K562 (cell line): ENCODE results near the gene BMP10. TPM values are rescaled to one million over a fixed set of nuclear protein-coding genes. Genes with fewer than 3 reads are reported as not detected.

Experiments
- ARID3B ChIP-seq: fragments of 250-450 bp; sonication (Bioruptor Pico); IDR thresholded peaks from 2 replicates; pipeline ENCODE4 v1.4.0; 2020; ENCODE audit warnings: borderline replicate concordance
- CBFB ChIP-seq: sonication (generic); formaldehyde crosslinking; IDR thresholded peaks from 2 replicates; pipeline ENCODE4 v1.4.0; 2020; ENCODE audit warnings: mild to moderate bottlenecking, missing genetic modification reagents
- FIP1L1 ChIP-seq: fragments of 200-400 bp; formaldehyde crosslinking; IDR thresholded peaks from 2 replicates; pipeline ENCODE4 v1.6.1; 2018; ENCODE audit warnings: mild to moderate bottlenecking, low read depth, low read length; ENCODE audit not compliant: poor library complexity, severe bottlenecking
- FOS ChIP-seq: IDR thresholded peaks from 3 replicates; pipeline ENCODE4 v1.6.1; 2011; ENCODE audit not compliant: insufficient read length; ENCODE audit errors: extremely low read depth
- FOXA3 ChIP-seq, 2 experiments: fragments of 450-650 bp in 1 of 2; sonication (generic) in 1 of 2; formaldehyde crosslinking; IDR thresholded peaks in 1 of 2; conservative IDR thresholded peaks in 1 of 2; 2 replicates each; pipeline versions ENCODE4 v1.4.0 to v1.8.0; 2020 to 2022; ENCODE audit warnings: mild to moderate bottlenecking in 2 of 2, missing genetic modification reagents in 1 of 2
- FOXJ3 ChIP-seq: sonication (generic); formaldehyde crosslinking; IDR thresholded peaks from 2 replicates; pipeline ENCODE4 v1.4.0; 2020; ENCODE audit warnings: mild to moderate bottlenecking, missing genetic modification reagents
- FOXK2 ChIP-seq, 2 experiments: fragments of 450-650 bp; IDR thresholded peaks in 1 of 2; conservative IDR thresholded peaks in 1 of 2; 2 replicates each; pipeline ENCODE4 v1.6.1; 2016; ENCODE audit warnings: low read depth in 2 of 2, mild to moderate bottlenecking in 1 of 2
- HMG20B ChIP-seq: fragments of 250-450 bp; sonication (Bioruptor Pico); IDR thresholded peaks from 2 replicates; pipeline ENCODE4 v1.5.0; 2021; ENCODE audit warnings: mild to moderate bottlenecking
- MCM3 ChIP-seq: fragments of 450-650 bp; IDR thresholded peaks from 2 replicates; pipeline ENCODE4 v1.6.1; 2016
- MTA2 ChIP-seq: fragments of 450-650 bp; IDR thresholded peaks from 2 replicates; pipeline ENCODE4 v1.6.1; 2016; ENCODE audit warnings: low read depth
- NELFE ChIP-seq: IDR thresholded peaks from 2 replicates; pipeline ENCODE4 v1.6.1; 2011; ENCODE audit warnings: mild to moderate bottlenecking; ENCODE audit not compliant: insufficient read depth, insufficient read length
- NFATC3 ChIP-seq: fragments of 450-650 bp; IDR thresholded peaks from 2 replicates; pipeline ENCODE4 v1.6.1; 2017; ENCODE audit warnings: mild to moderate bottlenecking
- NRF1 ChIP-seq, 2 experiments: fragments of 450-650 bp; IDR thresholded peaks in 1 of 2; conservative IDR thresholded peaks in 1 of 2; 2 replicates each; pipeline ENCODE4 v1.6.1; 2014; ENCODE audit warnings: mild to moderate bottlenecking in 2 of 2
- OTX1 ChIP-seq: fragments of 450-650 bp; formaldehyde crosslinking; IDR thresholded peaks from 2 replicates; pipeline ENCODE4 v1.4.0; 2022; ENCODE audit warnings: mild to moderate bottlenecking
- RNF2 ChIP-seq: sonication (generic); IDR thresholded peaks from 2 replicates; pipeline ENCODE4 v1.6.1; 2016
- SP1 ChIP-seq: sonication (generic); formaldehyde crosslinking; IDR thresholded peaks from 2 replicates; pipeline ENCODE4 v1.8.1; 2022; ENCODE audit warnings: mild to moderate bottlenecking, missing genetic modification reagents
- U2AF2 ChIP-seq: fragments of 200-400 bp; formaldehyde crosslinking; optimal IDR thresholded peaks from 2 replicates; pipeline ENCODE3; 2017; ENCODE audit warnings: low read depth, mild to moderate bottlenecking, low read length
- WHSC1 ChIP-seq: IDR thresholded peaks from one replicate; pipeline ENCODE4 v1.6.1; 2012; ENCODE audit warnings: low read length, control low read depth, inconsistent platforms
- ZNF146 ChIP-seq: IDR thresholded peaks from one replicate; pipeline ENCODE4 v1.6.1; 2018; ENCODE audit warnings: missing compliant biosample characterization; ENCODE audit not compliant: unreplicated experiment
- ZNF165 ChIP-seq: fragments of 250-450 bp; sonication (Bioruptor Pico); IDR thresholded peaks from 2 replicates; pipeline ENCODE4 v1.4.0; 2020; ENCODE audit warnings: borderline replicate concordance
- ZNF232 ChIP-seq: sonication (generic); formaldehyde crosslinking; IDR thresholded peaks from 2 replicates; pipeline ENCODE4 v1.8.0; 2022; ENCODE audit warnings: mild to moderate bottlenecking, missing genetic modification reagents
- ZNF239 ChIP-seq: fragments of 250-450 bp; sonication (Bioruptor Pico); IDR thresholded peaks from 2 replicates; pipeline ENCODE4 v1.4.0; 2020; ENCODE audit warnings: mild to moderate bottlenecking
- ZNF431 ChIP-seq: sonication (generic); formaldehyde crosslinking; IDR thresholded peaks from 2 replicates; pipeline ENCODE4 v1.8.0; 2022; ENCODE audit warnings: mild to moderate bottlenecking, missing genetic modification reagents
- ZNF79 ChIP-seq: fragments of 250-450 bp; sonication (Bioruptor Pico); IDR thresholded peaks from 2 replicates; pipeline ENCODE4 v1.4.0; 2020; ENCODE audit warnings: low read depth, mild to moderate bottlenecking, moderate library complexity
- polyA plus RNA-seq, 8 experiments: library from polyadenylated mRNA; depleted of rRNA in 4 of 8; stranded (reverse) in 5 of 8; unstranded in 3 of 8; fragments of >200 nt; fragmentation: Nextera tagmentation in 2 of 8; fragmentation: Illumina TruSeq in 1 of 8; extraction: Ambion mirVana in 2 of 8; extraction: Trizol in 1 of 8; gene quantifications; 2 replicates each; pipeline versions ENCODE4 v1.2.1 to v1.2.3, GENCODE V29; 2011 to 2014; ENCODE audit warnings: inconsistent platforms in 1 of 8, missing spikeins in 1 of 8
- total RNA-seq, 7 experiments: library from RNA; depleted of rRNA in 6 of 7; stranded (reverse); fragments of >200 nt in 6 of 7; fragmentation: Illumina TruSeq in 2 of 7; extraction: Trizol in 2 of 7; gene quantifications; 2 replicates each; pipeline versions ENCODE4 v1.2.1 to v1.2.3, GENCODE V29; 2011 to 2021; ENCODE audit warnings: low replicate concordance in 1 of 7
- TF ChIP-seq, protein P1 (sequence below): sonication (generic); formaldehyde crosslinking; IDR thresholded peaks from 2 replicates; pipeline ENCODE4 v1.4.0; 2020; ENCODE audit warnings: mild to moderate bottlenecking, missing genetic modification reagents

Gene BMP10
- total and polyA plus RNA-seq, 9 of the 15 experiments (the other 6 are each of a cell fraction or from before 2014, with no cell fraction given), result 0.11 to 0.91 (median 0.43) TPM

- TF ChIP-seq, protein P1, sequence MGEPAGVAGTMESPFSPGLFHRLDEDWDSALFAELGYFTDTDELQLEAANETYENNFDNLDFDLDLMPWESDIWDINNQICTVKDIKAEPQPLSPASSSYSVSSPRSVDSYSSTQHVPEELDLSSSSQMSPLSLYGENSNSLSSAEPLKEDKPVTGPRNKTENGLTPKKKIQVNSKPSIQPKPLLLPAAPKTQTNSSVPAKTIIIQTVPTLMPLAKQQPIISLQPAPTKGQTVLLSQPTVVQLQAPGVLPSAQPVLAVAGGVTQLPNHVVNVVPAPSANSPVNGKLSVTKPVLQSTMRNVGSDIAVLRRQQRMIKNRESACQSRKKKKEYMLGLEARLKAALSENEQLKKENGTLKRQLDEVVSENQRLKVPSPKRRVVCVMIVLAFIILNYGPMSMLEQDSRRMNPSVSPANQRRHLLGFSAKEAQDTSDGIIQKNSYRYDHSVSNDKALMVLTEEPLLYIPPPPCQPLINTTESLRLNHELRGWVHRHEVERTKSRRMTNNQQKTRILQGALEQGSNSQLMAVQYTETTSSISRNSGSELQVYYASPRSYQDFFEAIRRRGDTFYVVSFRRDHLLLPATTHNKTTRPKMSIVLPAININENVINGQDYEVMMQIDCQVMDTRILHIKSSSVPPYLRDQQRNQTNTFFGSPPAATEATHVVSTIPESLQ (CRISPR knock-in tag), result no peak
- TF ChIP-seq FOXK2 (conservative IDR thresholded peaks at IDR 0.05 in 1 of 2, IDR thresholded peaks at IDR 0.05 in 1 of 2; ENCODE audit: low read depth in 2 of 2) (peak; percentile 63 to 73; a peak in 3 of 4 replicates), NELFE (no peak), NRF1 (conservative IDR thresholded peaks at IDR 0.05 in 1 of 2, IDR thresholded peaks at IDR 0.05 in 1 of 2) (no peak), WHSC1 (no peak), MTA2 (no peak), ARID3B (CRISPR knock-in tag) (no peak), ZNF232 (CRISPR knock-in tag) (no peak), ZNF79 (CRISPR knock-in tag) (no peak), FIP1L1 (no peak), FOXA3 (CRISPR knock-in tag; conservative IDR thresholded peaks at IDR 0.05 in 1 of 2, IDR thresholded peaks at IDR 0.05 in 1 of 2) (peak in 1 of 2 experiments; percentile 55; a peak in 2 of 4 replicates), U2AF2 (no peak), FOS (no peak), ZNF431 (no peak), MCM3 (no peak), FOXJ3 (no peak), ZNF165 (no peak), RNF2 (no peak), ZNF146 (CRISPR knock-in tag) (no peak), OTX1 (no peak), CBFB (CRISPR knock-in tag) (no peak), NFATC3 (no peak; the same call in 1 of the 2 replicates), SP1 (CRISPR knock-in tag) (no peak), ZNF239 (no peak), HMG20B (CRISPR knock-in tag) (no peak)
Observed at GRCh38 chr2:68870215-68870614, 982 bp downstream of the BMP10 start (continued).
